Epithelial cell of proximal tubule (primary cell): ENCODE measurements around the gene SLAIN1. TPM values are rescaled to one million over a fixed set of nuclear protein-coding genes. Genes with fewer than 3 reads are reported as not detected.

ENCODE experiments used
- DNase-seq: peaks from one replicate; pipeline ENCODE4 v3.0.0-alpha.2; 2011; ENCODE audit warnings: low read depth
- H3K4me3 ChIP-seq: 2 replicates; pipeline ENCODE4 v1.5.1; 2011; ENCODE audit warnings: low read depth, mild to moderate bottlenecking, low read length
- total RNA-seq: library from RNA; depleted of rRNA; stranded (reverse); fragments of >200 nt; gene quantifications from 2 replicates; pipeline ENCODE4 v1.2.3, GENCODE V29; 2015
- TF ChIP-seq, protein P1 (sequence below): conservative IDR thresholded peaks from 2 replicates; pipeline ENCODE4 v1.5.1; 2012; ENCODE audit warnings: low read depth, mild to moderate bottlenecking, low read length

Gene SLAIN1
- total RNA-seq, 1 donor from 2014 or later: 16.8 TPM

DNA sequence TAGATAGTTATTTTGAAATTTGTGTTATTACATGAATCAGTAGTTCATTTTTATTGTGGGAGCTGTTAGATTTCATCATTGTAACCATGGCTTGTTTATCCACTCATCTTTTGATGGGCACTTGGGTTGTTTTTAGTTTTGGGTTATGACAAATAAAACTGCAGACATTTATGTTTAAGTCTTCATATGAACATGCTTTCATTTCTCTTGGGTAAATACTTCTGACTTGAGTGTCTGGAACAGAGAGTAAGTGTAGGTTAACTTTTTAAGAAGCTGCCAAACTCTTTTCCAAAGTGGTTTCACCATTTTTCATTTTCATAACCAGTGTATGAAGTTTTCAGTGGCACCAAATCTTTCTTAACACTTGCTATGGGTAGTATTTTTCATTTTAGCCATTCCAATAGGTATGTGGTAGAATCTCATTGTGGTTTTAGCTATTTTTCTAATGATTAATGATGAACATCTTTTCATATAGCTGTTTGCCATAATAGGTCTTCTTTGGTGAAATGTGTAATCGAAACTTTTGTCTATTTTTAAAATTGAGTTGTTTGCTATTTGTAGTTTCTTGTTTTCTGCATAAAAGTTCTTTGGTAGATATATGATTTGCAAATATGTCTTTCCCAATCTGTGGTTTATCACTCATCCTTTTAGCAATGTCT is 17.9 kb downstream of the SLAIN1 start:
- no peak overlapping the region for H3K4me3 ChIP-seq
- TF ChIP-seq, protein P1, sequence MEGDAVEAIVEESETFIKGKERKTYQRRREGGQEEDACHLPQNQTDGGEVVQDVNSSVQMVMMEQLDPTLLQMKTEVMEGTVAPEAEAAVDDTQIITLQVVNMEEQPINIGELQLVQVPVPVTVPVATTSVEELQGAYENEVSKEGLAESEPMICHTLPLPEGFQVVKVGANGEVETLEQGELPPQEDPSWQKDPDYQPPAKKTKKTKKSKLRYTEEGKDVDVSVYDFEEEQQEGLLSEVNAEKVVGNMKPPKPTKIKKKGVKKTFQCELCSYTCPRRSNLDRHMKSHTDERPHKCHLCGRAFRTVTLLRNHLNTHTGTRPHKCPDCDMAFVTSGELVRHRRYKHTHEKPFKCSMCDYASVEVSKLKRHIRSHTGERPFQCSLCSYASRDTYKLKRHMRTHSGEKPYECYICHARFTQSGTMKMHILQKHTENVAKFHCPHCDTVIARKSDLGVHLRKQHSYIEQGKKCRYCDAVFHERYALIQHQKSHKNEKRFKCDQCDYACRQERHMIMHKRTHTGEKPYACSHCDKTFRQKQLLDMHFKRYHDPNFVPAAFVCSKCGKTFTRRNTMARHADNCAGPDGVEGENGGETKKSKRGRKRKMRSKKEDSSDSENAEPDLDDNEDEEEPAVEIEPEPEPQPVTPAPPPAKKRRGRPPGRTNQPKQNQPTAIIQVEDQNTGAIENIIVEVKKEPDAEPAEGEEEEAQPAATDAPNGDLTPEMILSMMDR: no peak
- no peak for DNase-seq

- DNase-seq: no peak
- TF ChIP-seq, protein P1: no peak
- H3K4me3 ChIP-seq: no peak overlapping the region
These were observed 19.2 kb downstream of the SLAIN1 start for GRCh38 chr13:77716692-77717091.

DNA sequence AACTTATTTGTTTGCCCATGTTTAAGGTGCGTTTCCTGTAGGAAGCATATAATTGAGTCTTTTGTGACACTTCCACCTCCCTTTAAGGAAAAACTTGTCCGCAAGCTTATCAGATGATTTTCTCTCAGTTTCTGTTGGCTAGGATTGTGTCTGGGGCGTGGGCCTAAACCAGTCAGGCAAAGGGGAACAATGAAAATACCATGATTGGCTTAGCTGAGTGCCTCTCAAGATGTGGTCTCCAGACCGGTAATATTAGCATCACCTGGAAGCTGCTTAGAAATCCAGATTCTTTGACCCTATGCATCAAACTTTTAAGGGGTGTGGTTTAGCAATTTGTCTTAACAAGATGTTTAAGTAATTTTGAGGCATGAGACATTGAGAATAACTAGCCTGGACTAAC is 20.0 kb downstream of the SLAIN1 start:
- no peak overlapping the region for H3K4me3 ChIP-seq
- TF ChIP-seq, protein P1: no peak
- DNase-seq: no peak

- no peak overlapping the region for H3K4me3 ChIP-seq
- DNase-seq: no peak
- TF ChIP-seq, protein P1: no peak
These were observed 21.6 kb downstream of the SLAIN1 start for GRCh38 chr13:77719128-77719527.

- no peak for DNase-seq
- TF ChIP-seq, protein P1: no peak
- H3K4me3 ChIP-seq: no peak overlapping the region
These were observed 23.5 kb downstream of the SLAIN1 start for GRCh38 chr13:77720988-77721387.

- DNase-seq: no peak
- no peak overlapping the region for H3K4me3 ChIP-seq
- TF ChIP-seq, protein P1: no peak
These were observed 26.6 kb downstream of the SLAIN1 start for GRCh38 chr13:77724092-77724491.

DNA sequence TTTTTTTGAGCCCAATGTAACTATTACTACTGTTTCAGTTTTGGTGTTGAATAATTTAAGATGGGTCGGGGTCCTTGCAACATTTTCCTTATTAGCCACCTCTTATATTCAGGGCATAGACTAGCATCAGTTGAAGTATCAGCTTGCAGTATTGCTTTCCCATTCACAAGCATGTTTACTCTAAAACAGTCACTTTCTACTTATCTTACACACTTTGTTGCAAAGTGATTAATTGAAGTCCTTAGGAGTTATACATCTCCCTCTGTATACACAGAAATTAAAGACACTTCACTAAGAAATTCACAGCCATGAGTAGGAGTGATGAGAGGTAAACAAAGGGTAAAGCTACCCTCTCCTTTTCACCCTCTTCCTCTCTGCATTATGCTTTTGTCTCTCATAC is 27.6 kb downstream of the SLAIN1 start:
- no peak for DNase-seq
- TF ChIP-seq, protein P1: no peak
- no peak overlapping the region for H3K4me3 ChIP-seq
